GM19035 (cell line): Measurements from ENCODE around the gene DOP1B.
A peak's percentile ranks its signal among the peaks of the same experiment; 100 is the strongest.
"Not testable (repeated sequence)": the region's sequence is repeated elsewhere in the genome, so short reads cannot be mapped to it uniquely, and the experiment has no call there.

Experiments
- ATAC-seq: cut with Tn5 transposase; IDR thresholded peaks from one replicate; pipeline ENCODE4 v1.9.1; 2021; ENCODE audit not compliant: unreplicated experiment

The DOP1B gene

GRCh38 chr21:36156815-36157670 is at the start of gene DOP1B:
TSS of gene DOP1B (plus strand) at chr21:36156824. CDS start at chr21:36164734, 7,910 bp downstream.
- ATAC-seq: peak; percentile 32

GRCh38 chr21:36109868-36110267 is 46.8 kb upstream of the DOP1B start:
- ATAC-seq: no peak

- ATAC-seq: no peak
Observed at GRCh38 chr21:36111238-36111637, 45.4 kb upstream of the DOP1B start.

- ATAC-seq: no peak
Observed at GRCh38 chr21:36113647-36114428, 42.8 kb upstream of the DOP1B start.

- ATAC-seq: no peak
Observed at GRCh38 chr21:36115138-36115730, 41.4 kb upstream of the DOP1B start.

GRCh38 chr21:36117286-36117741 is 39.3 kb upstream of the DOP1B start:
- no peak for ATAC-seq

GRCh38 chr21:36120304-36120888 is 36.2 kb upstream of the DOP1B start:
- no peak for ATAC-seq

- ATAC-seq: no peak
Observed at GRCh38 chr21:36122977-36123376, 33.6 kb upstream of the DOP1B start.

GRCh38 chr21:36124395-36124794 is 32.2 kb upstream of the DOP1B start:
- no peak for ATAC-seq

- no peak for ATAC-seq
Observed at GRCh38 chr21:36125512-36126207, 31.0 kb upstream of the DOP1B start.

- no peak for ATAC-seq
Observed at GRCh38 chr21:36126208-36126565, 30.4 kb upstream of the DOP1B start.

GRCh38 chr21:36126621-36127110 is 30.0 kb upstream of the DOP1B start:
- ATAC-seq: no peak

- ATAC-seq: no peak
Observed at GRCh38 chr21:36127250-36127904, 29.2 kb upstream of the DOP1B start.

GRCh38 chr21:36127977-36128376 is 28.6 kb upstream of the DOP1B start:
- no peak for ATAC-seq

- no peak for ATAC-seq
Observed at GRCh38 chr21:36129219-36129618, 27.4 kb upstream of the DOP1B start.

- ATAC-seq: not testable (repeated sequence)
Observed at GRCh38 chr21:36130414-36130762, 26.2 kb upstream of the DOP1B start.

- ATAC-seq: not testable (repeated sequence)
Observed at GRCh38 chr21:36130839-36131238, 25.8 kb upstream of the DOP1B start.

- ATAC-seq: no peak
Observed at GRCh38 chr21:36132696-36133095, 23.9 kb upstream of the DOP1B start.

- no peak for ATAC-seq
Observed at GRCh38 chr21:36134803-36135390, 21.7 kb upstream of the DOP1B start, which contains the start of gene CBR3. TSS of gene CBR3 (plus strand) at chr21:36135079. CDS start at chr21:36135193, 114 bp downstream.
